ENCODE measurements around the gene MICOS13.
A peak's percentile ranks its signal among the peaks of the same experiment; 100 is the strongest.

Gene MICOS13

DNA sequence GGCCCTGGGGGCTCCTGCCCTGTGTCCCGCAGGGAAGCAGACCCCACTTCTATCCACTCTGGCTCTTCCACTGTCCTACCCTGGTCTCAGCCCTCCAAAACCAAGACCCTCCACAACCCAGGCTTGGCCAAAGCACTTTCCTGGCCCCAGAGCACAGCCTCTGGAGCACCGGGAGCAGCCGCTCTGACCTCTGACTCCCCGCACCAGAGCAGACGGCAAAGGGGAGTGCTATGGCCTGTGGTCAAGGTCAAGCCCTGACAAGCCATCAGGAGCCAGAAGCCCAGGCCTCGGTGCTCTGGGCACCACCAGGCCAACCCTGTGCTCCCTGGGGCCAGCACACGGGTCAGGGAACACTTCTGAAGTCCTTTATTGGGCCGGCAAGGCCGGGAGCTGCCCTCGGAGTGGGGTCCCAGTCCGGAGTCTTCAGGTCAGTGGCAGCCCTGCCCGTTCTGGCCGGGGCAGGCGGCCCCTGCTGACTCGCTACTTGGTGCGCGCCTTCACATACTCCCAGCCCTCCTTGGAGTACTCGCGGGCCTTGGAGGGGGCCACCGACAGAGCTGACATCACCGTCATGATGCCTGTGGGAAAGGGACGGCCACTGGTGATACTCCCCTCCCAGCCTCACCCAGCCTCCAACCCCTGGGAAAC lies 2.1 kb downstream of the MICOS13 start:
- H2BK5ac ChIP-seq (ENCODE audit: low read length), result peak overlapping the region; percentile 75
- no CpG with 5 or more reads among the region's 22 CpGs for WGBS, 2 donors (ENCODE audit: extremely low coverage in 2 of 2, insufficient read length in 2 of 2, insufficient replicate concordance in 1 of 2)

DNA sequence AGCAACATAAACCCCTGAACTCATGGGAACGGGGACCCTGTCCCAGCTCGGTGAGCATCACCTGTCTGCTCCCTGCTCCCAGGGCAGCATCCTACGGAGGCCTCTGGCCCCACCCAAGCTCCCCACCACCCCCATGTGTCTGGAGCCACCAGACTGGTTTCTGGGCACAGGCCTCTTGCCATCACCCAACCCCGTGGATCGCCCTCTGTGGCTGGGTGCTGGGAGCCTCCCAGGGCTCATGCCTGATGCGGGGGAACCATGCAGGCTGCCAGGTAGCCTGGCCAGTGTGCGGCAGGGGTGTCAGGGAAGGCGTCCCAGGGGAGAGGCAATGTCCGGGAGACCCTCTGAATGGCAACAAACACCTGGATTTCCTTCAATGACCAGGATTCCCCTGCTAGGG lies 2.7 kb downstream of the MICOS13 start:
- Histone ChIP-seq H4K91ac (ENCODE audit: low read depth, low read length, poor library complexity) (no peak overlapping the region), H3K27me3 (ENCODE audit: control insufficient read depth in 3 of 3, insufficient read depth in 3 of 3, low read depth in 1 of 3, low read length in 3 of 3) (no peaks in the 10 kb centered on the region), H3K14ac (ENCODE audit: low read length) (no peak overlapping the region), H3K4ac (ENCODE audit: low read length) (no peak overlapping the region), H3K79me1 (ENCODE audit: low read depth, low read length) (peaks cover 17% of the 10 kb centered on the region), H3K4me3 (ENCODE audit: low read length in 2 of 2) (no peak overlapping the region), H3K27ac (replicated peaks; ENCODE audit: low read length) (no peak overlapping the region), H2BK120ac (ENCODE audit: low read depth, low read length) (no peak overlapping the region), H2BK12ac (ENCODE audit: low read length) (no peak overlapping the region), H3K23ac (ENCODE audit: low read depth, low read length, poor library complexity) (peak overlapping the region; percentile 65), H2BK15ac (ENCODE audit: low read length) (no peak overlapping the region), H3K4me2 (ENCODE audit: insufficient read depth, low read length, poor library complexity, severe bottlenecking) (no peak overlapping the region), H3K4me1 (ENCODE audit: control insufficient read depth in 2 of 2, insufficient read depth in 1 of 2, low read depth in 1 of 2, low read length in 2 of 2) (peaks cover 10 to 23% of the 10 kb centered on the region in 2 donors), H4K8ac (ENCODE audit: low read depth, low read length) (no peak overlapping the region), H3K9me3 (replicated peaks in 1 of 2; ENCODE audit: control insufficient read depth in 2 of 2, insufficient read depth in 1 of 2, low read depth in 1 of 2, low read length in 2 of 2) (peaks cover 0 to 1% of the 10 kb centered on the region in 2 donors), H2BK5ac (ENCODE audit: low read length) (peak overlapping the region; percentile 75), H3K36me3 (replicated peaks in 1 of 2; ENCODE audit: control insufficient read depth in 2 of 2, insufficient read depth in 2 of 2, low read length in 2 of 2) (peaks cover 3 to 21% of the 10 kb centered on the region in 2 donors), H3K18ac (ENCODE audit: low read length) (no peak overlapping the region), H2AK5ac (ENCODE audit: low read depth, low read length) (no peak overlapping the region), H2AFZ (ENCODE audit: low read length) (no peak overlapping the region), H3K9ac (ENCODE audit: low read depth, low read length, poor library complexity) (peak overlapping the region; percentile 21)
- WGBS, 2 donors (ENCODE audit: extremely low coverage in 2 of 2, insufficient read length in 2 of 2, insufficient replicate concordance in 1 of 2), result no CpG with 5 or more reads among the region's 9 CpGs
- DNase-seq (ENCODE audit: low spot score), result no peak

More for the DNA sequence above, 2.1 kb downstream of the MICOS13 start:
- H3K4me2 ChIP-seq (ENCODE audit: insufficient read depth, low read length, poor library complexity, severe bottlenecking), result no peak overlapping the region
- no peak overlapping the region for H3K23ac ChIP-seq (ENCODE audit: low read depth, low read length, poor library complexity)
- peaks cover 10 to 23% of the 10 kb centered on the region in 2 donors for H3K4me1 ChIP-seq (ENCODE audit: control insufficient read depth in 2 of 2, insufficient read depth in 1 of 2, low read depth in 1 of 2, low read length in 2 of 2)
- no peak overlapping the region for H2AFZ ChIP-seq (ENCODE audit: low read length)
- no peak overlapping the region for H3K9ac ChIP-seq (ENCODE audit: low read depth, low read length, poor library complexity)
- no peak overlapping the region for H3K4me3 ChIP-seq (ENCODE audit: low read length in 2 of 2)
- H3K4ac ChIP-seq (ENCODE audit: low read length), result no peak overlapping the region
- peaks cover 17% of the 10 kb centered on the region for H3K79me1 ChIP-seq (ENCODE audit: low read depth, low read length)
- H2BK15ac ChIP-seq (ENCODE audit: low read length), result no peak overlapping the region
- peak overlapping the region; percentile 35 for H2AK5ac ChIP-seq (ENCODE audit: low read depth, low read length)
- no peak overlapping the region for H3K18ac ChIP-seq (ENCODE audit: low read length)
- no peak overlapping the region for H3K14ac ChIP-seq (ENCODE audit: low read length)
- no peak overlapping the region for H3K27ac ChIP-seq (replicated peaks; ENCODE audit: low read length)
- no peak overlapping the region for H4K91ac ChIP-seq (ENCODE audit: low read depth, low read length, poor library complexity)
- no peak overlapping the region for H2BK12ac ChIP-seq (ENCODE audit: low read length)
- H3K27me3 ChIP-seq (ENCODE audit: control insufficient read depth in 3 of 3, insufficient read depth in 3 of 3, low read depth in 1 of 3, low read length in 3 of 3), result no peaks in the 10 kb centered on the region
- no peak overlapping the region for H4K8ac ChIP-seq (ENCODE audit: low read depth, low read length)
- peaks cover 3 to 19% of the 10 kb centered on the region in 2 donors for H3K36me3 ChIP-seq (replicated peaks in 1 of 2; ENCODE audit: control insufficient read depth in 2 of 2, insufficient read depth in 2 of 2, low read length in 2 of 2)
- no peak overlapping the region for H2BK120ac ChIP-seq (ENCODE audit: low read depth, low read length)
- DNase-seq (ENCODE audit: low spot score), result no peak
- peaks cover 0 to 1% of the 10 kb centered on the region in 2 donors for H3K9me3 ChIP-seq (replicated peaks in 1 of 2; ENCODE audit: control insufficient read depth in 2 of 2, insufficient read depth in 1 of 2, low read depth in 1 of 2, low read length in 2 of 2)

DNA sequence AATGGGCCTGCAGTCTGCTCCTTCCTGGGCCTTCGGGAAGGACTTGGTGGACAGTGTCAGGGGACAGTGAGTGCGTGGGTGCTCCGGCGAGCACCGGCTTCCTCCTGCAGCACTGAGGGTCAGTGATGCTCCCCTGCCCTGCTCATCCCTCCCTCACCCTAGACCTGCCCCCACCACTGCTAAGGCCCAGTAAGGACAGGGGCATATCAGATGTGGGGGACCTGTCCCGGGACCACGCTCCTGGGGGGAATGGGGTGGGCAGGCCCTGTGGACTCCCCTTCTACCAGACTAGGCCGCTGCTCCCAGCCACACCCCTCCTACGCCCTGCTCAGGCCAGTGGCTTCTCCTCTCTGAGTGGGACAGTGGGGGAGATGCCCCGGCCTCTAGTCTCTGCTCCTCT lies 3.2 kb downstream of the MICOS13 start:
- H2BK5ac ChIP-seq (ENCODE audit: low read length), result peak overlapping the region; percentile 75

DNA sequence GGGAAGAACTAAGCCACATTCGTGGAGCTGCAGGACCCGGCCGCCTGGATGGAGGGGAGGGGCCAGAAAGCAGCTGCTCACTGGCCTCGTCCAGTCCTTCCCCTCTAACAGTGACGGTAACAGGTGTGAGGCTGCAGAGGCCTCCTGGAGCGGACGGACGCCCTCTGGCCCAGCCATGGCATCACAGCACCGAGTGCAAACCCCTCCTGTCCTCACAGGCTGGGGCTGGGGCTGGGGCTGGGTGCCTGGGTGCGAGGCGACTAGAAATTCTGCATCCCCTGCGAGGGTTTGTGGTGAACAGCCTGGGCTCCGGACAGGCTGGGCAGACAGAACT lies 3.6 kb downstream of the MICOS13 start:
- Histone ChIP-seq H3K4me2 (ENCODE audit: insufficient read depth, low read length, poor library complexity, severe bottlenecking) (no peak overlapping the region), H3K27ac (replicated peaks; ENCODE audit: low read length) (no peak overlapping the region), H3K14ac (ENCODE audit: low read length) (no peak overlapping the region), H3K79me1 (ENCODE audit: low read depth, low read length) (peaks cover 17% of the 10 kb centered on the region), H2AFZ (ENCODE audit: low read length) (no peak overlapping the region), H3K4ac (ENCODE audit: low read length) (no peak overlapping the region), H2BK5ac (ENCODE audit: low read length) (peak overlapping the region; percentile 75), H3K36me3 (replicated peaks in 1 of 2; ENCODE audit: control insufficient read depth in 2 of 2, insufficient read depth in 2 of 2, low read length in 2 of 2) (peaks cover 6 to 25% of the 10 kb centered on the region in 2 donors), H2AK5ac (ENCODE audit: low read depth, low read length) (no peak overlapping the region), H3K4me3 (ENCODE audit: low read length in 2 of 2) (no peak overlapping the region), H3K9me3 (replicated peaks in 1 of 2; ENCODE audit: control insufficient read depth in 2 of 2, insufficient read depth in 1 of 2, low read depth in 1 of 2, low read length in 2 of 2) (peaks cover 0 to 1% of the 10 kb centered on the region in 2 donors), H2BK12ac (ENCODE audit: low read length) (no peak overlapping the region), H3K23ac (ENCODE audit: low read depth, low read length, poor library complexity) (peak overlapping the region; percentile 65), H2BK15ac (ENCODE audit: low read length) (no peak overlapping the region), H2BK120ac (ENCODE audit: low read depth, low read length) (no peak overlapping the region), H3K4me1 (ENCODE audit: control insufficient read depth in 2 of 2, insufficient read depth in 1 of 2, low read depth in 1 of 2, low read length in 2 of 2) (peaks cover 10 to 15% of the 10 kb centered on the region in 2 donors), H4K8ac (ENCODE audit: low read depth, low read length) (no peak overlapping the region), H3K9ac (ENCODE audit: low read depth, low read length, poor library complexity) (peak overlapping the region; percentile 44), H3K27me3 (ENCODE audit: control insufficient read depth in 3 of 3, insufficient read depth in 3 of 3, low read depth in 1 of 3, low read length in 3 of 3) (no peaks in the 10 kb centered on the region), H3K18ac (ENCODE audit: low read length) (no peak overlapping the region), H4K91ac (ENCODE audit: low read depth, low read length, poor library complexity) (no peak overlapping the region)
- no peak for DNase-seq (ENCODE audit: low spot score)
- no CpG with 5 or more reads among the region's 13 CpGs for WGBS, 2 donors (ENCODE audit: extremely low coverage in 2 of 2, insufficient read length in 2 of 2, insufficient replicate concordance in 1 of 2)

More for the DNA sequence above, 3.2 kb downstream of the MICOS13 start:
- Histone ChIP-seq H3K4me1 (ENCODE audit: control insufficient read depth in 2 of 2, insufficient read depth in 1 of 2, low read depth in 1 of 2, low read length in 2 of 2) (peaks cover 10 to 19% of the 10 kb centered on the region in 2 donors), H2AK5ac (ENCODE audit: low read depth, low read length) (no peak overlapping the region), H2BK120ac (ENCODE audit: low read depth, low read length) (no peak overlapping the region), H3K27ac (replicated peaks; ENCODE audit: low read length) (no peak overlapping the region), H3K79me1 (ENCODE audit: low read depth, low read length) (peaks cover 17% of the 10 kb centered on the region), H4K91ac (ENCODE audit: low read depth, low read length, poor library complexity) (no peak overlapping the region), H2AFZ (ENCODE audit: low read length) (no peak overlapping the region), H2BK15ac (ENCODE audit: low read length) (no peak overlapping the region), H2BK12ac (ENCODE audit: low read length) (no peak overlapping the region), H3K23ac (ENCODE audit: low read depth, low read length, poor library complexity) (peak overlapping the region; percentile 65), H3K18ac (ENCODE audit: low read length) (no peak overlapping the region), H3K4ac (ENCODE audit: low read length) (no peak overlapping the region), H3K14ac (ENCODE audit: low read length) (no peak overlapping the region), H3K4me2 (ENCODE audit: insufficient read depth, low read length, poor library complexity, severe bottlenecking) (no peak overlapping the region), H3K27me3 (ENCODE audit: control insufficient read depth in 3 of 3, insufficient read depth in 3 of 3, low read depth in 1 of 3, low read length in 3 of 3) (no peaks in the 10 kb centered on the region), H3K9ac (ENCODE audit: low read depth, low read length, poor library complexity) (no peak overlapping the region), H3K36me3 (replicated peaks in 1 of 2; ENCODE audit: control insufficient read depth in 2 of 2, insufficient read depth in 2 of 2, low read length in 2 of 2) (peaks cover 3 to 21% of the 10 kb centered on the region in 2 donors), H3K9me3 (replicated peaks in 1 of 2; ENCODE audit: control insufficient read depth in 2 of 2, insufficient read depth in 1 of 2, low read depth in 1 of 2, low read length in 2 of 2) (peaks cover 0 to 1% of the 10 kb centered on the region in 2 donors), H4K8ac (ENCODE audit: low read depth, low read length) (no peak overlapping the region), H3K4me3 (ENCODE audit: low read length in 2 of 2) (no peak overlapping the region)
- WGBS, 2 donors (ENCODE audit: extremely low coverage in 2 of 2, insufficient read length in 2 of 2, insufficient replicate concordance in 1 of 2), result no CpG with 5 or more reads among the region's 10 CpGs
- DNase-seq (ENCODE audit: low spot score), result no peak

All from neuronal stem cell (in vitro differentiated cells).